Activated gamma-delta T cell (primary cell): ENCODE results near the gene FEV.

Experiments used
- DNase-seq: peaks from one replicate; lab custom pipeline; 2025; lab: John Stamatoyannopoulos, UW
- total RNA-seq, 2 donors: gene quantifications; one replicate each; lab custom pipeline; 2026; lab: John Stamatoyannopoulos, UW

Gene FEV
- total RNA-seq = 0 reads per million in 2 donors

DNA sequence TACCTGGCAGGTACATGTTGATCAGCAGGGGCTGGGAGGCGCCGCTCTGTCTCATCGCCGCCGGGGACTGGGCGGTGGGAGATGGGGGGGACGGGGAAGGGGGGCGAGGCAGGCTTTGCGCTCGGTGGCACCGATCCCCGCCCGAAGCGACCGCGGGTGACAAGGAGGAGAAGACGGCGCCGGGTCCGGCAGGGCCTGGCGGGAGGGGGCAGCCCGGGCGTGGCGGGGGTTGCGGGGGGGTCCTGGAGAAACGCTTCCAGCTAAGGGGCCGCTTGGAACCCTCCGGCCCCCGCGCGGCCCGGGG, at the start of gene FEV:
TSS of gene FEV (minus strand) at position 164 of the 304 bp plus-strand sequence. CDS start at position 55, 109 bp downstream.
- no peak for DNase-seq

- DNase-seq = no peak
Observed at GRCh38 chr2:219032051-219032745, 47.2 kb upstream of the FEV start.

- DNase-seq = no peak
Observed at GRCh38 chr2:219031005-219031738, 46.2 kb upstream of the FEV start.

DNA sequence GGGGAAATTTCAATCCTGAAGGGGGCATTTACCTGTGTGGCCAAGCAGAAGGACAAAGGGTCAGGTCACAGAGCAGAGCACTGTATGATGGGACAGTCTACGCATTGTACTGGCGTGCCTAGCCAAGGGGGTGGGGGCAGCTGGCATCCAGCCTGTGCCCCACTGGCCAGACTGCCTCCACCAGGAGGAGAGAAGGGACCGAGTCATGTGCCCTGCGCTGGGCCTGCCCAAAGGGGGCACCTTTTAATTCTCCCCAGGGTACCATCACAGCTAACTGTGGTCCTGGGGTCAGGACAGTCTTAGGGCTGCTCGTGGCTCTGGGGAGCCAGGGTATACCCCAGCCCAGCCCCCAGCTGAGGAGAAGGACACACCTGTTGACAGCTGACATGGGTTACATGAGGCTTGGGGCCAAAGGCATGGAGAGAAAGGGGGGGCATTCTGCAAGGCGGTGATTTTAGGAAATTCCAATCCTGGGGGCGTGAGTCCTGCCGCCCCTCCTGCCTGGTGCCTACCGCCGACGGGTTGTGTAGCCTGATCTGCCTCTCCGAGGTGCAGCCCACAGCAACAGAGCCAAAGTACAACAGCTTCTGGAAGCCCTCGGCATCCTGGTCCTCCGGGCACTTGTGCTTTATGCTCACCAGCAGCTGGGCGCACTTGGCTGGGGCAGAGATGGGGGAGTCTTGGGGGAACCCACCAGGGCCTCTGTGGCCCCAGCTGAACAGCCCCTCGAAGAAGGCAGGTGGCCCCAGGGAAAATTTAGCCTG, 45.4 kb upstream of the FEV start:
- DNase-seq = no peak

DNA sequence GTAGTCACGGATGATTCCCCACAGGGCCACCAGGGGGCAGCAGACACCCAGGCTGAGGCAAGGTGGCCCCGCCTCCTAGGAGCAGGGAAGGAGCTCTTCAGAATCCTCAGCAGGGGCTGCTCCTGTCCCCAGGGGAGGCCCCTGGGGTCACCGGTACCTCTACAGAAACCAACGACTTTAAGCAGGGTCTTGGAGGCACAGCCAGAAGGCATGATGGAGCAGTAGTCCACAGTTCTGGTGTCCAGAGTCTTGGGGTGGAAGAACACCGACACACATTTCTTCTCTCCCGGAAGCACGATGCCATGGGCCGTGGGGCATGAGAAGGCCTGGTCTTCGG, 44.8 kb upstream of the FEV start:
- DNase-seq = no peak

DNA sequence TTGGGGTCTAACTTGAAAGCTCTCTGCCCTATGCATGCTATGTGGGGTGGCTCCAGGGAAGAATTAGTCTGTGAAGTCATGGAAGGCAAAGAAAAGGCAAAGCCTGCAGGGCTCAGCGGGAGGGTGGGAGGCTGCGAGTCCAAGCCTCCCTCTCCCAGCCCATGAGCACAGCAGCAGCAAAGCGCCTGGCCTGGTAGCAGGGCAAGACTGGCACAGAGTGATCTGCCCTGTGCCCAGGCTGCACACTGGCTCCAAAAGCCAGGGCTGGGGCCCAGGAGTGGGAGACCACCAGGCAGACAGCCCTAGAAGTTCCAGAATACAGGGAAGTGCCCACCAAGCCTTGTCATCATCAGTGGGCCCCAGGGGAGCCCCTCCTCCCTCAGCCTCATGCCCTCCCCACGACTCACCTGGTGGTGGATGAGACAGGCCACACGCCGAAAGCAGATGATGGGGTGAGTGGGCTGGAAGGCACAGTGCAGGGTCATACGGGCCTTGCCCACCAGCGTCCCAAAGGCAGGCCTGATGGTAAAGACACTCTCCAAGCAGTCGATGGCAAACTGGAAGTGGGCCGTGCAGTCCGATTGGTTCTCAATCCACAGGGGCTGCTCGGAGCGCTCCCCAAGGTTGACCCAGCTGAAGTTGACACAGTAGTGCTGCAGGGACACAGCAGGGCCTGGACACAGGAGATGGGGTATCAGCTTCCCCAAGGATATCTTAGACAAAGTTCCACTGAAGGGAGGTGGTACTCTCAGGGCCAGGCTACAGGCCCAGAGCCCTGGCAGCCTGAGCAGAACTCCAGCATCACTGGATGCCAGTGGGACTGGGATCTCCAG, 44.2 kb upstream of the FEV start:
- DNase-seq = no peak

- DNase-seq = no peak
Observed at GRCh38 chr2:219028141-219028540, 43.2 kb upstream of the FEV start.

GRCh38 chr2:219027511-219028055, 42.6 kb upstream of the FEV start:
- DNase-seq = no peak

DNA sequence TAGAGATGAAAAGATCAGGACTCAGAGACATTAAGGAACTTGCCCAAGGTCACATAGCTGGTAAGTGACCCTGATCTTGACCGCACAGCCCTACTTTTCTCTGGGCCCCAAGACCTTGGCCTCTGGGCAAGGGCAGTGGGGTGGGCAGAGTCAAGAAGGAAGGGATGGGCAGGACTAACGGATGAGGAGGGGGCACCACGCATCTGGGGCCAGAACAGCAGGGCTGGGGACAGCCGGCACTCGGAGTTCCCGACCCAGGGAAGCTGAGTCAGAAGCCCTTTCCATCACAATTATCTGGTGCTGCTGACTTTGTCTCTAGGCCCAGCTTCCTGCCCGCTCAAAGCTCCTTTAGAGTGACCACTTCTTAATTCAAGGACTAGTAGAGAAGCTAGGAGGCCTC, 42.0 kb upstream of the FEV start:
- no peak for DNase-seq

- no peak for DNase-seq
Observed at GRCh38 chr2:219025637-219026585, 40.9 kb upstream of the FEV start.

GRCh38 chr2:219024059-219024458, 39.1 kb upstream of the FEV start:
- DNase-seq = no peak

GRCh38 chr2:219023045-219023605, 38.1 kb upstream of the FEV start:
- no peak for DNase-seq

GRCh38 chr2:219022616-219023015, 37.6 kb upstream of the FEV start:
- DNase-seq = no peak

- no peak for DNase-seq
Observed at GRCh38 chr2:219022041-219022440, 37.1 kb upstream of the FEV start.

DNA sequence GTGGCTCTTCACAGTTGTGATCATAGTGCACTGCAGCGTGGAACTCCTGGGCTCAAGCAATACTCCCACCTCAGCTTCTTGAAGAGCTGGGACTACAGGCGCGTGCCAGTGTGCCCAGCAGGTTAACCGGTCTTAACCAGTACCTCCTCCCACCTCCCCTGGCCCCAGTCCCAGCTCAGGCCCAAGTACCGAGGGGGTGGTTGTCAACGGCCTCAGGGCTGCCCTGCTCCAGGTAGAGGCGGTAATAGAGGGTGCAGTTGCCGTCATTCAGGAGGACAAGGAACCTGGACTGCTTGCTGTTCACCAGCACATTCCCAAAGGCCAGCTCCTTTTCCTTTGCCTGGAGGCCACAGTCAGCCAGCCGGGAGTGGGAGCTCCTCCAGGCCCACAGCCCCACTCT, 36.6 kb upstream of the FEV start:
- DNase-seq = no peak

- DNase-seq = no peak
Observed at GRCh38 chr2:219020604-219021365, 35.8 kb upstream of the FEV start.

GRCh38 chr2:219019436-219019835, 34.5 kb upstream of the FEV start:
- DNase-seq = no peak

DNA sequence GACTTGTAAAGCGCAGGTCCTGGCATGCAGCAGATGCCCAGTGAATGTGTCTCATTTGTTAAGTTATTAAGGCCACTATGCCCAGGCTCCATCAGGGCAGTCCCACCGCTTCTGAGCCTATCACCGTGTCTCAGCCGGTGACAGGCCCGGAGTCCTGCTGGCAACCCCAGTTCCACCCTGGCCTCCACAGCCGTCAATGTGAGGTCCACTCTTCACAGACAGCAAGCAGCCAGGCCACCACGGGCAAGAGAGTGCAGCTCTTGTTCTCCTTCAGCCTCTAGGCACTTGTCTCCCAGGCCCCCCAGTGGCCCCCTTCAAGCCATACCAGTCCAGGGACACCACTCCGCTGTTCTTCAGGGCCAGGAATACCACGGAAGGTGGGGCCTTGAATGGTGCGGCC, 33.7 kb upstream of the FEV start:
- DNase-seq = no peak

GRCh38 chr2:219018286-219018685, 33.3 kb upstream of the FEV start:
- no peak for DNase-seq
